Limb (tissue), 2 donors: ENCODE measurements around the gene NUP58.

ENCODE experiments used
- DNase-seq, 2 donors: peaks; one replicate each; pipeline ENCODE4 v3.0.0-alpha.2; 2016; ENCODE audit errors: extremely low spot score in 2 of 2

Gene NUP58

DNA sequence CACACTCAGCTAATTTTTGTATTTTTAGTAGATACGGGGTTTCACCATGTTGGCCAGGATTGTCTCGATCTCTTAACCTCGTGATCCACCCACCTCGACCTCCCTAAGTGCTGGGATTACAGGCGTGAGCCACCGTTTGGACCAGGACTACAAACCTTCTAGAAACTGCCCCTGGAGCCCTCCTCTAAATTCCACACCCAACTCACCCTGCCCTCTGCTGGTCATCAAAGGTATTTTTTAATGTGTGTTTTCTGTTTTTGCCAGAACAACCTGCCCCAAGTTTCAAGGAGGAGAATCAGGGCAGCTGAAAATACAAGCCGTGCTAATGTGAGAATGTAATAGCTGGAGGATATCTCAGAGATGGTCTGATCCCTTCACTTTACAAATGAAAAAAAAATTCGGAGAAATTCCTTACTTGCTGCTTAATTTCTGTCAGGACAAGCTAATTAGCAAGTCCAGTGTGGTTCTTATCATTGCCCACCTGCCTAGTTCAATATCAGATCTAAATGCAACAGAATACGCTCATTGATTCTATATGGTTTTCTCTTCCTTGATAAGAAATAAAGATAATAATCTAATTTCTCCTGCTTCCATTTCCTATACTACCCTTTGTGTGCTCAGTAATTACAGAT, 74.4 kb downstream of the NUP58 start:
- DNase-seq, result no peak

DNA sequence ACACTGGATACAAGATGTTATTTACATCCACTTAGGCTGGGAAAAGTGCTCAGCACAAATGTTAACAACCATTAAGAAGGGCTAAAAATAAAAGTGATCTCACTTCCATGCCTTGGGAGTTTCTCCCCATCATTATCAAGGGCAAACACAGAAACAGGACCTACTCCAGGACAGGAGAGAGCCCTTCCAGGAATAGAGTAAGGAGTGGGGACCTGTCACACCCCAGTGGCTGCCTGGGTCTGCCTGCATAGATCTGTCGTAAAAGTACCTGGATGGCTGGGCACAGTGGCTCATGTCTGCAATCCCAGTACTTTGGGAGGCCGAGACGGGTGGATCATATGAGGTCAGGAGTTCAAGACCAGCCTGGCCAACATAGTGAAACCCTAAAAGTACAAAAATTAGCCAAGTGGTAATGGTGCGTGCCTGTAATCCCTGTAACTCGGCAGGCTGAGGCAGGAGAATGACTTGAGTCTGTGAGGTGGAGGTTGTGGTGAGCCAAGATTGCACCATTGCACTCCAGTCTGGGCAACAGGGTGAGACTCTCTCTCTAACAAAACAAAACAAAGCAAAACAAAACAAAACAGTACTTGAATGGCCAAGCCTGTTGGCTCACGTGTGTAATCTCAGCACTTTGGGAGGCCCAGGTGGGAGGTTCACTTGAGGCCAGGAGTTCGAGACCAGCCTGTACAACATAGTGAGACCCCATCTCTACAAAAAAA, 76.0 kb downstream of the NUP58 start:
- no peak for DNase-seq

DNA sequence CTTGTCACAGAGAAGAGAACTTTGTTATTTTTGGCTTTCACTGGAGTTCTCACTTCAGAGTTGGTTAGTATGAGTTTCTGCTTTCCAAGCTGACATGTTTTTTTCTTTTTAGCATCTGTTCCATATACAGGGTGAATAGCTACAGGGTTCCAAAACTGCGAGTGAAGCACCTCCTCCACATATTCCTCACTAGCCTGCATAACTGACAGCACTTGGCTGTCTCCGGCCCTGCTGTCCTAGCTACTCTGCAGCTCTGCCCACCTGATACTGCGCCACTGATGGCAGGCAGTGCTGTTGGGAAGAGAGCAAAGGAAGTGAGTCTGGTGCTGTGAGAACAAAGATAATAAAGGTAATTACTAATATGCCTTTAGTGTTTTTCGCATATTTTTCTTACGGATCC, 77.1 kb downstream of the NUP58 start:
- no peak for DNase-seq

DNA sequence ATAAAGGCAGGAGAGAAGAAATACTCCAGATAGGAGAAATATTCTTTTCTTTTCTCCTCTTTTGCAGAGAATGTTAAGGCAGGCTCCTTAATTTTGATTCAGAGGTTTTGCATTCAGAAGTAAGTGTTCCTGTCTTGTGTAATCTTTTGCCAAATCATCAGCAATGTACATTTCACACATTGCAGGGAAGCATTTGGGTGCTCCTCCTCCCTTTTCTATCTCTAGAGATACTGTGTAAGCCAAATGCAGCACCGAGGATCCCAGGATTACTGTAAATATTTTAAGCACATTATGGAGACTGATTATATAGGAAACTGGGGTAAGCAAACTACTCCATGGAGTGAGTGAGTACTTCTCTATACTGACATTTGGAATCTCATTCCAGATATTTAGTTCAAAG, 77.6 kb downstream of the NUP58 start:
- DNase-seq, result no peak

DNA sequence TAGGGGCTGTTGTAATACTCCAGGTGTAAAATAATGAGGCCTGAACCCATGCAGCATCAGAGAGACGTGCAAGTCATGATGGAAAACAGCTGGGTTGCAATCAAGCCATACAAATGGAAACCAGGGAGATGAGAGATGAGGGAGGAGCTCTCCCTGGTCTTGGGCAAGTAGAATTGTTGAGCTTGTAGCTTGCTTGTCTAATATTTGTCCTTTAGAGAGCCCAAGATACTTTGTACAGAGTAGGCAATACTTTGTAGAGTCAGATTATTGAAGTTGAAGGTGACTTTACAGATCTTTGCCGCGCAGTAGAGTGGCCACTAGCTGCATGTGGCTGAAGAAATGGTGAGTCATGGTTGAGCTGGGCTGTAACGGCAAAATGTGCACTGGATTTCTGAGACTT, 78.7 kb downstream of the NUP58 start:
- no peak for DNase-seq

DNA sequence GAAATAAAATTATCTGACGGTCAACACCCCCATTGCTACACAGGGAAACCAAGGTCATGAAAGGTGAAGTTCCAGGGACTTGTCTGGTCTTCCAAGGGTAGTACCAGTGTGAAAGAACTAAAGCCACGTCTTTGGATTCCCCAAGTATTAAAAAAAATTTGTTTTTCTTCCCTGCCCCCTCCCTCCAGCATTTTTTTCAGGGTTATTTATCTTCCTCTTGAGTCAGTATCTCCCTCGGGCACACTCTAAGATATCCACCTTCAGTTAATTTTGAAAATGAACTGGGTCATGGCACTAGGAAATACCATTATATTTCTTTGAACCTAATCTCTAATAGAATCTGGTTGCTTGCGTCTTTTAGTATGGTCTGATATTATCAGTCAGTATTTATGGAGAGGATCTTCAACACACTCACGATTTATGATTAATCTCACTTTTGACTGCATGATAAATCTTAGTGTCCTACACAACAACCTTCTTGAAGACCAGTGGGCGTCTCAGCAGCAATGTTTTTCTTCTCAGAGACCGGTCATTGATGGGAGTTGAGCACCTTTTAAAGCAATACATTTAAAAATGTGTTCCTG, 79.4 kb downstream of the NUP58 start:
- DNase-seq, result no peak

DNA sequence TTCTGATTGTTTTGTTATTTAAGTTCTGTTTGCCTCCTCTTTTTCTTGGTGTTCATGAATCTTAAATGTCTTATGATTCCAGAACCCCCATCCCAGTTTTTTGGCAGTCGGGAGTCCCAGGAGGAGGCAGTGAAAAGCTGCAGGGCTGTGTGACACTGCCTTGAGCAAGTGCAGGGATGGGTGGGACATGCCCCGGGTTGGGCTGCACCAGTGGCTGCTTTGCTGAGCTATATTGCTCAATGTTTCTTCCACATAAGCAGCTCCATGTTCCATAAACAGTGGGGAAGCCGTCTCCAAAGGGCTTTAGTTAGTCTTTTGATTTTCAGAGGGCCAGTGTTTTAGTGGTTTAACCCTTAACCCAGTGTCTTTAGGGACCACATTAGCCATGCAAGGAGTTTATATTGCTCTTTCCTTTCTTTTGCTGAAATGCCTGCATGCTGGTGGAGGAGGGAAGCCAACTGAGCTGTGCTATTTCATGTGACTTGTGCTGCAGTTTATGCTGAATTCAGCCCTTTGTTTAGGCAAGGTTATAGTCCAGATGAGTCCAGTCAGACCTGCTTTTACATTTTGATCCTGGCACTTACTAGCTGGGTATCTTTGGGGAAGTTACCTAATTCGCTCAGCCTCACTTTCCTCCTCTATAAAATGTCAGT, 83.5 kb downstream of the NUP58 start:
- no peak for DNase-seq

DNA sequence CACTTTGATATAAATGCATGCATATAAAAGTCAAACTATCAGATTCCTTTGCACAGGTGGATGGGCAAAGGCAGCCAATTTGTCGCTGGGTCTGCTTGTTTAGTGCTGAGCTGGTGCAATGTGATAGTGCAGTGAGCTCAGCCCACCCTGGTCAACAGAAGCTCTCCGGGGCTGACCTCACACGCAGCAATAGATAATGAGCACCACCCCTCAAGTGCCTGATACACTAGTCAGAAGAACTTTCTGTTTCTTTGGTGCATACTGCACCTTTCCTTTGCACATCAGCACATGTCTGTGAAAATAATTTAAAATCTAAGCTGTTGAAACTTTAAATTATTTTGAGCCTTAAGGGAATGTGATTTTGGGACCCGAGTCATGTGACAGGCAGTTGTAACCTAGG, 90.5 kb downstream of the NUP58 start:
- DNase-seq, result no peak
